SK-N-SH (cell line): Measurements from ENCODE around the gene VENTX. TPM values are rescaled to one million over a fixed set of nuclear protein-coding genes. Genes with fewer than 3 reads are reported as not detected.

Source experiments
- CTCF ChIA-PET: fragments of 300-600, 350-600 bp; formaldehyde crosslinking; extraction: SDS; loops from one replicate; lab custom pipeline; 2021; lab: Yijun Ruan, JAX
- POLR2A ChIA-PET: fragments of 350-600 bp; sonication (Branson Sonifier 250); formaldehyde crosslinking; extraction: SDS; loops from one replicate; lab custom pipeline; 2020; ENCODE audit warnings: antibody characterized with exemption, inconsistent platforms; lab: Yijun Ruan, JAX
- DNase-seq: peaks from one replicate; pipeline ENCODE4 v3.0.0; 2012
- H2AFZ ChIP-seq: fragments of 200-600 bp; sonication (generic); 2 replicates; pipeline ENCODE4 v1.8.1; 2016; ENCODE audit warnings: antibody characterized with exemption, mild to moderate bottlenecking, low read depth
- H3F3A ChIP-seq: fragments of 200-600 bp; sonication (generic); replicated peaks from 2 replicates; pipeline ENCODE3; 2016; ENCODE audit warnings: antibody characterized with exemption, mild to moderate bottlenecking; ENCODE audit not compliant: insufficient read depth
- H3K27ac ChIP-seq, 2 experiments: fragments of 200-500 bp in 1 of 2; fragments of 200-600 bp in 1 of 2; sonication (Bioruptor generic) in 1 of 2; sonication (generic), shearing (Covaris generic) in 1 of 2; 2 replicates each; pipeline versions ENCODE4 v1.5.1 to v1.6.1; 2014 to 2016; ENCODE audit warnings: low read depth in 2 of 2, inconsistent platforms in 1 of 2, low read length in 1 of 2, mild to moderate bottlenecking in 1 of 2, mixed read lengths in 1 of 2
- H3K27me3 ChIP-seq: fragments of 200-600 bp; sonication (generic), shearing (Covaris generic); 2 replicates; pipeline ENCODE4 v1.6.1; 2016; ENCODE audit warnings: mixed run types; ENCODE audit not compliant: insufficient read depth
- H3K36me3 ChIP-seq, 2 experiments: fragments of 200-500 bp in 1 of 2; fragments of 200-600 bp in 1 of 2; sonication (Bioruptor generic) in 1 of 2; sonication (generic) in 1 of 2; replicated peaks in 1 of 2; 2 replicates each; pipeline versions ENCODE3 to v1.5.1; 2014 to 2016; ENCODE audit warnings: low read length in 1 of 2, mild to moderate bottlenecking in 1 of 2; ENCODE audit not compliant: insufficient read depth in 2 of 2, control insufficient read depth in 1 of 2
- H3K4me1 ChIP-seq, 2 experiments: fragments of 200-500 bp in 1 of 2; fragments of 200-600 bp in 1 of 2; sonication (Bioruptor generic) in 1 of 2; sonication (generic), shearing (Covaris generic) in 1 of 2; 2 replicates each; pipeline versions ENCODE4 v1.5.1 to v1.6.1; 2014 to 2016; ENCODE audit warnings: low read depth in 1 of 2, low read length in 1 of 2, mixed run types in 1 of 2; ENCODE audit not compliant: insufficient read depth in 2 of 2, control insufficient read depth in 1 of 2
- H3K4me2 ChIP-seq: fragments of 200-600 bp; sonication (generic), shearing (Covaris generic); 2 replicates; pipeline ENCODE4 v1.6.1; 2017; ENCODE audit warnings: mixed run types
- H3K4me3 ChIP-seq, 2 experiments: fragments of 200-500 bp in 1 of 2; fragments of 200-600 bp in 1 of 2; sonication (Bioruptor generic) in 1 of 2; sonication (generic), shearing (Covaris generic) in 1 of 2; 2 replicates each; pipeline versions ENCODE4 v1.5.1 to v1.8.1; 2014 to 2016; ENCODE audit warnings: low read depth in 2 of 2, inconsistent platforms in 1 of 2, low read length in 1 of 2, mild to moderate bottlenecking in 1 of 2, mixed read lengths in 1 of 2, moderate library complexity in 1 of 2
- H3K79me2 ChIP-seq: fragments of 200-600 bp; sonication (generic); 2 replicates; pipeline ENCODE4 v1.8.1; 2017; ENCODE audit warnings: mild to moderate bottlenecking; ENCODE audit not compliant: insufficient read depth
- H3K9ac ChIP-seq: fragments of 200-600 bp; sonication (generic); 2 replicates; pipeline ENCODE4 v1.6.1; 2017; ENCODE audit warnings: mixed run types
- H3K9me2 ChIP-seq: fragments of 200-600 bp; sonication (generic); 2 replicates; pipeline ENCODE4 v1.6.1; 2017; ENCODE audit warnings: mixed run types
- H3K9me3 ChIP-seq: fragments of 200-600 bp; sonication (generic); 2 replicates; pipeline ENCODE4 v1.6.1; 2017; ENCODE audit warnings: mixed run types, mild to moderate bottlenecking, moderate library complexity
- H4K20me1 ChIP-seq: fragments of 200-600 bp; sonication (generic); 2 replicates; pipeline ENCODE4 v1.6.1; 2017; ENCODE audit warnings: mild to moderate bottlenecking, mixed run types; ENCODE audit not compliant: insufficient read depth
- ELF1 ChIP-seq: IDR thresholded peaks from 2 replicates; pipeline ENCODE4 v1.4.0; 2012
- FOXJ3 ChIP-seq: sonication (generic); formaldehyde crosslinking; IDR thresholded peaks from 2 replicates; pipeline ENCODE4 v1.5.1; 2020; ENCODE audit warnings: mild to moderate bottlenecking, missing genetic modification reagents
- FOXM1 ChIP-seq: IDR thresholded peaks from 2 replicates; pipeline ENCODE4 v1.4.0; 2012; ENCODE audit warnings: low read depth, mild to moderate bottlenecking
- GABPA ChIP-seq: IDR thresholded peaks from 2 replicates; pipeline ENCODE4 v1.4.0; 2012; ENCODE audit warnings: low read depth, mild to moderate bottlenecking
- JUND ChIP-seq: IDR thresholded peaks from 2 replicates; pipeline ENCODE4 v1.4.0; 2012
- MEF2A ChIP-seq: IDR thresholded peaks from 2 replicates; pipeline ENCODE4 v1.4.0; 2012; ENCODE audit warnings: low read depth, borderline replicate concordance
- NFIC ChIP-seq: IDR thresholded peaks from 2 replicates; pipeline ENCODE4 v1.4.0; 2012; ENCODE audit warnings: borderline replicate concordance
- NRF1 ChIP-seq: IDR thresholded peaks from 2 replicates; pipeline ENCODE4 v1.6.1; 2012; ENCODE audit warnings: low read depth, mild to moderate bottlenecking, low read length
- SIN3A ChIP-seq: IDR thresholded peaks from 2 replicates; pipeline ENCODE4 v1.6.1; 2012; ENCODE audit warnings: low read depth, mild to moderate bottlenecking, low read length, moderate library complexity, borderline replicate concordance
- TAF1 ChIP-seq: IDR thresholded peaks from 2 replicates; pipeline ENCODE4 v1.6.1; 2012; ENCODE audit warnings: low read depth, mild to moderate bottlenecking, low read length, moderate library complexity, borderline replicate concordance
- TCF12 ChIP-seq: IDR thresholded peaks from 2 replicates; pipeline ENCODE4 v1.4.0; 2012
- TEAD4 ChIP-seq: IDR thresholded peaks from 2 replicates; pipeline ENCODE4 v1.4.0; 2012; ENCODE audit warnings: mild to moderate bottlenecking, borderline replicate concordance; ENCODE audit not compliant: insufficient read depth
- YY1 ChIP-seq: IDR thresholded peaks from 2 replicates; pipeline ENCODE4 v1.4.0; 2012; ENCODE audit warnings: low read depth, mild to moderate bottlenecking
- WGBS: methylation state at CpG from one replicate; pipeline ENCODE4 v1.1.6; 2017; ENCODE audit warnings: low lambda C conversion rate; 5-methylcytosine and 5-hydroxymethylcytosine counted together
- polyA plus RNA-seq, 3 experiments: library from polyadenylated mRNA; depleted of rRNA; stranded (reverse); fragments of >200 nt; gene quantifications; 2 replicates each; pipeline ENCODE4 v1.2.3, GENCODE V29; 2012
- TF ChIP-seq, protein P1 (sequence below): fragments of 150-350 bp; IDR thresholded peaks from 2 replicates; pipeline ENCODE4 v1.6.1; 2017; ENCODE audit warnings: antibody characterized with exemption, low read length, low read depth, borderline replicate concordance
- TF ChIP-seq, protein P2 (sequence below): fragments of 150-350 bp; IDR thresholded peaks from 2 replicates; pipeline ENCODE4 v1.6.1; 2016; ENCODE audit warnings: mild to moderate bottlenecking, low read depth, low read length

VENTX gene
- polyA plus RNA-seq, 1 of the 3 experiments (the other 2 are of a cell fraction): not detected

DNA sequence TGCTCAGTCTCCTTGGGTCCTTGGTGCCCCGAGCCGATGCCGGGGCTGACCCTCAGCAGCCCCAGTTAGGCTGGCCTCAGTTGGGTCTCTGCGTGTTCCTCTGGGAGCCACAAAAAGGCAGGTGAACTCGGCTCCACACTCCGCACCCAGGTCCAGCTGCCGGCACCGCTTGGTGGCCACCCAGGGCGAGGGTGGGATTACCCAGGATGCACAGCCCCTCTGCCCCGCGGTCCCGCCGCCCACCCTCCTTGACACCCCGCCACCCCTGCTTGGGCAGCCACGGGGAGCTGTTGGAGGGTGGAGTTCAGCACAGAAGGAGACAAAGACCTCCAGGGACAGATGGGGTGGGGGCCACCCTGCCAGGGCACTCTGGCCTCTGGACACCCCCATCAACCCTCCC lies 17.7 kb downstream of the VENTX start:
- DNase-seq: no peak
- Histone ChIP-seq H3K9me3 (no peaks in the 10 kb centered on the region), H3K4me1 (peaks cover 3 to 16% of the 10 kb centered on the region in 2 experiments; a peak in 3 of 4 replicates), H3F3A (peaks cover 6% of the 10 kb centered on the region), H4K20me1 (no peaks in the 10 kb centered on the region), H3K4me3 (no peak overlapping the region), H3K36me3 (no peaks in the 10 kb centered on the region), H3K4me2 (no peak overlapping the region), H3K9me2 (no peaks in the 10 kb centered on the region), H3K9ac (no peak overlapping the region), H2AFZ (no peak overlapping the region), H3K79me2 (no peaks in the 10 kb centered on the region), H3K27ac (no peak overlapping the region), H3K27me3 (no peaks in the 10 kb centered on the region)
- ChIA-PET CTCF (no interaction called here), POLR2A (no interaction called here)
- TF ChIP-seq GABPA (no peak), TAF1 (no peak), NRF1 (no peak)
- TF ChIP-seq, protein P1, sequence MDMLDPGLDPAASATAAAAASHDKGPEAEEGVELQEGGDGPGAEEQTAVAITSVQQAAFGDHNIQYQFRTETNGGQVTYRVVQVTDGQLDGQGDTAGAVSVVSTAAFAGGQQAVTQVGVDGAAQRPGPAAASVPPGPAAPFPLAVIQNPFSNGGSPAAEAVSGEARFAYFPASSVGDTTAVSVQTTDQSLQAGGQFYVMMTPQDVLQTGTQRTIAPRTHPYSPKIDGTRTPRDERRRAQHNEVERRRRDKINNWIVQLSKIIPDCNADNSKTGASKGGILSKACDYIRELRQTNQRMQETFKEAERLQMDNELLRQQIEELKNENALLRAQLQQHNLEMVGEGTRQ: no peak
- WGBS: no CpG with 5 or more reads among the region's 15 CpGs

DNA sequence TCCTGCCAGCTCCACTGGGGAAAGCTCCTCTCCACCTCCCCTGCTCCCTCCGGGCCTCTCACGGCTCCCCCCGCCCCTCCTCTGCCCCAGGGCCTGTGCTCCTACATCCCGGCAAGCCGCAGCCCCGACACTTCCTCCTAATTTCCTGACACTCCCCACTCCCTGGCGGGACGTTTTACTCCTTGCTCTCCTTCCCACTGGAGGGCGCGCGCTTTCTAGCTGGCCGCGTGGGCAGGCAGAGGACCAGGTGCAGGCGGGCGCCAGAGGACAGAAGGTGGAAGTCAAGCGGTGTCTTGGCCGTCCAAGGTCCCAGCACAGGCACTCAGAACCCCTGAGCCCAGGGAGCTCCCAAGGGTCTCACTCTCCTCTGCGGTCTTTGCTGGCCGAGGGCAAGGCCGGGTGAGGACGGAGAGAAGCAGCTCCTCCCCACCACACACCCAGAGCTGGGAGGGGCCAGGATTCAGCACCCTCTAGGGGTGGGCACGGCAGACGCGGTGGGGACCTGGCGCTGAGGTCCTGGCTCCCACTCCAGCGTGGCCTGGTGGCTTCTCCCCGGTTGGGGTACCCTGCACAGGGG lies 19.9 kb downstream of the VENTX start:
- Histone ChIP-seq H3K9me3 (no peaks in the 10 kb centered on the region), H3K9ac (no peak overlapping the region), H4K20me1 (no peaks in the 10 kb centered on the region), H2AFZ (no peak overlapping the region), H3K79me2 (no peaks in the 10 kb centered on the region), H3K27ac (no peak overlapping the region), H3K4me2 (no peak overlapping the region), H3K9me2 (no peaks in the 10 kb centered on the region), H3K36me3 (no peaks in the 10 kb centered on the region), H3K4me1 (peaks cover 13 to 16% of the 10 kb centered on the region in 2 experiments; a peak in 3 of 4 replicates), H3F3A (peaks cover 6% of the 10 kb centered on the region), H3K4me3 (no peak overlapping the region), H3K27me3 (no peaks in the 10 kb centered on the region)
- DNase-seq: peak; percentile 69
- POLR2A ChIA-PET: no interaction called here
- TF ChIP-seq YY1: no peak
- no peak for TF ChIP-seq FOXM1
- TF ChIP-seq, protein P1: no peak
- no peak for TF ChIP-seq ELF1
- TF ChIP-seq FOXJ3 (CRISPR knock-in tag): no peak
- TF ChIP-seq, protein P2, sequence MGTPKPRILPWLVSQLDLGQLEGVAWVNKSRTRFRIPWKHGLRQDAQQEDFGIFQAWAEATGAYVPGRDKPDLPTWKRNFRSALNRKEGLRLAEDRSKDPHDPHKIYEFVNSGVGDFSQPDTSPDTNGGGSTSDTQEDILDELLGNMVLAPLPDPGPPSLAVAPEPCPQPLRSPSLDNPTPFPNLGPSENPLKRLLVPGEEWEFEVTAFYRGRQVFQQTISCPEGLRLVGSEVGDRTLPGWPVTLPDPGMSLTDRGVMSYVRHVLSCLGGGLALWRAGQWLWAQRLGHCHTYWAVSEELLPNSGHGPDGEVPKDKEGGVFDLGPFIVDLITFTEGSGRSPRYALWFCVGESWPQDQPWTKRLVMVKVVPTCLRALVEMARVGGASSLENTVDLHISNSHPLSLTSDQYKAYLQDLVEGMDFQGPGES: no peak
- no peak for TF ChIP-seq SIN3A
- TF ChIP-seq JUND: no peak
- TF ChIP-seq TAF1: no peak
- TF ChIP-seq NFIC: no peak
- TF ChIP-seq TCF12: no peak
- TF ChIP-seq GABPA: no peak
- TF ChIP-seq NRF1: no peak
- no peak for TF ChIP-seq MEF2A
- TF ChIP-seq TEAD4: no peak
- 67% methylated on average over 25 of the region's 27 CpGs for WGBS
- CTCF ChIA-PET: interaction anchor here (1.1 to 1.3 kb wide), 2 partner anchors 51 to 114 kb away, joined by 3 to 5 read pairs; no protein-coding TSS in a partner anchor
